K562 (cell line): Measurements from ENCODE around the gene HIF1AN. TPM values are rescaled to one million over a fixed set of nuclear protein-coding genes. Genes with fewer than 3 reads are reported as not detected.

Experiments
- ATAC-seq: fragments of 200-7000 bp; cut with Tn5 transposase; 3 replicates; pipeline ENCODE4 v1.9.1; 2020; ENCODE audit warnings: moderate library complexity
- Bru-seq: library from RNA; stranded (reverse); fragments of 400-500 nt; gene quantifications from one replicate; lab custom pipeline; 2021; lab: Mats Ljungman, UMichigan
- BruChase-seq, 2 experiments: library from RNA; stranded (reverse); fragments of 400-500 nt; gene quantifications; one replicate each; lab custom pipeline; 2021; lab: Mats Ljungman, UMichigan
- BruUV-seq: library from RNA; stranded (reverse); fragments of 400-500 nt; replicated peaks from 2 replicates; lab custom pipeline; 2021; lab: Mats Ljungman, UMichigan
- CTCF ChIA-PET: fragments of 300-600 bp; formaldehyde crosslinking; extraction: SDS; loops from one replicate; lab custom pipeline; 2021; ENCODE audit warnings: low intra/inter-chr PET ratio; lab: Yijun Ruan, JAX
- POLR2A ChIA-PET: fragments of 300-600, 350-650 bp; sonication (Branson Sonifier 250); formaldehyde crosslinking; extraction: SDS; loops from one replicate; lab custom pipeline; 2021; ENCODE audit warnings: antibody characterized with exemption, inconsistent platforms; lab: Yijun Ruan, JAX
- DNase-seq, 4 experiments: peaks; one replicate each; pipeline versions ENCODE4 v3.0.0 to v3.0.0-alpha.2; 2011 to 2018; ENCODE audit warnings: low spot score in 3 of 4, mixed read lengths in 3 of 4; ENCODE audit errors: extremely low read depth in 1 of 4
- FAIRE-seq: peaks from 2 replicates; lab custom pipeline; 2011; peaks lifted over from hg19 to GRCh38; lab: Jason Lieb, UNC
- H2AFZ ChIP-seq: 2 replicates; pipeline ENCODE4 v1.6.0; 2011; ENCODE audit warnings: low read depth, low read length, control low read depth, inconsistent platforms
- H3K27ac ChIP-seq: fragments of 200-600 bp; 3 replicates; pipeline ENCODE4 v1.8.0; 2011; ENCODE audit warnings: low read depth, mild to moderate bottlenecking, control low read depth, inconsistent platforms, low read length, moderate library complexity, mixed read lengths; ENCODE audit errors: extremely low read depth
- H3K27me3 ChIP-seq, 2 experiments: fragments of 300-600 bp in 1 of 2; 2 replicates in 1 of 2; 3 replicates in 1 of 2; pipeline versions ENCODE4 v1.6.0 to v1.8.0; 2011; ENCODE audit warnings: inconsistent platforms in 2 of 2, low read length in 2 of 2, mild to moderate bottlenecking in 1 of 2, mixed read lengths in 1 of 2, moderate library complexity in 1 of 2; ENCODE audit not compliant: control insufficient read depth in 2 of 2, insufficient read depth in 2 of 2
- H3K36me3 ChIP-seq: fragments of 300-600 bp; 3 replicates; pipeline ENCODE4 v1.8.0; 2011; ENCODE audit warnings: mild to moderate bottlenecking, low read length, inconsistent platforms; ENCODE audit not compliant: control insufficient read depth, insufficient read depth
- H3K4me1 ChIP-seq, 2 experiments: fragments of 200-600 bp in 1 of 2; replicated peaks in 1 of 2; 2 replicates in 1 of 2; 3 replicates in 1 of 2; pipeline versions ENCODE4 v1.5.1 to v1.8.0; 2011; ENCODE audit warnings: inconsistent platforms in 2 of 2, low read length in 2 of 2, mild to moderate bottlenecking in 1 of 2, mixed read lengths in 1 of 2, moderate library complexity in 1 of 2; ENCODE audit not compliant: control insufficient read depth in 2 of 2, insufficient read depth in 2 of 2
- H3K4me2 ChIP-seq: 2 replicates; pipeline ENCODE4 v1.6.1; 2011; ENCODE audit warnings: low read length, control low read depth, inconsistent platforms, mixed read lengths; ENCODE audit not compliant: insufficient read depth
- H3K4me3 ChIP-seq: fragments of 200-600 bp; sonication (generic), shearing (Covaris generic); 2 replicates; pipeline ENCODE4 v1.5.1; 2016; ENCODE audit warnings: control low read depth, inconsistent platforms
- H3K79me2 ChIP-seq: fragments of 200-600 bp; 3 replicates; pipeline ENCODE4 v1.8.0; 2011; ENCODE audit warnings: low read length, inconsistent platforms; ENCODE audit not compliant: control insufficient read depth, insufficient read depth
- H3K9ac ChIP-seq, 2 experiments: 2 replicates each; pipeline versions ENCODE4 v1.6.0 to v1.6.1; 2011; ENCODE audit warnings: low read depth in 2 of 2, low read length in 2 of 2, control low read depth in 1 of 2, inconsistent platforms in 1 of 2, mild to moderate bottlenecking in 1 of 2, mixed read lengths in 1 of 2; ENCODE audit not compliant: insufficient read depth in 1 of 2
- H3K9me1 ChIP-seq: one replicate; pipeline ENCODE4 v1.6.0; 2011; ENCODE audit warnings: inconsistent platforms, mild to moderate bottlenecking, low read length, moderate library complexity; ENCODE audit not compliant: control insufficient read depth, insufficient read depth
- H3K9me3 ChIP-seq: replicated peaks from 2 replicates; pipeline ENCODE4 v1.5.1; 2011; ENCODE audit warnings: low read depth, low read length, inconsistent platforms; ENCODE audit not compliant: control insufficient read depth, insufficient read depth
- H4K20me1 ChIP-seq: replicated peaks from 2 replicates; pipeline ENCODE4 v1.6.1; 2011; ENCODE audit warnings: low read length, inconsistent platforms, mixed read lengths; ENCODE audit not compliant: control insufficient read depth, insufficient read depth
- ZNF3 ChIP-seq: fragments of 250-450 bp; sonication (Bioruptor Pico); IDR thresholded peaks from 2 replicates; pipeline ENCODE4 v1.5.0; 2021; ENCODE audit warnings: mild to moderate bottlenecking, moderate library complexity
- WGBS: fragments of 100-300 bp; shearing (Covaris generic); methylation state at CpG from one replicate; pipeline ENCODE4 v1.1.6; 2016; ENCODE audit warnings: low coverage, mixed read lengths; ENCODE audit not compliant: insufficient coverage; ENCODE audit errors: missing lambda C conversion rate; 5-methylcytosine and 5-hydroxymethylcytosine counted together
- in situ Hi-C: fragments of 300-500 bp; cut with MboI; formaldehyde crosslinking; loops from 4 replicates; pipeline ENCODE4 v1.15.0; 2018; ENCODE audit warnings: inconsistent platforms, mixed read lengths
- intact Hi-C: fragments of 100-400 bp; cut with micrococcal nuclease; formaldehyde crosslinking; loops from 2 replicates; pipeline ENCODE4 v1.14.2; 2022
- long read RNA-seq, 3 experiments: library from polyadenylated mRNA in 2 of 3; library from RNA in 1 of 3; unstranded in 2 of 3; stranded (forward) in 1 of 3; transcript quantifications; one replicate each; pipeline ENCODE4 v2.0.0, GENCODE V29; 2019 to 2022
- polyA minus RNA-seq, 3 experiments: library from RNA; depleted of rRNA, polyadenylated mRNA; stranded (reverse); fragments of >200 nt; gene quantifications; 2 replicates each; pipeline ENCODE4 v1.2.3, GENCODE V29; 2011
- polyA plus RNA-seq, 8 experiments: library from polyadenylated mRNA; depleted of rRNA in 4 of 8; stranded (reverse) in 5 of 8; unstranded in 3 of 8; fragments of >200 nt; fragmentation: Nextera tagmentation in 2 of 8; fragmentation: Illumina TruSeq in 1 of 8; extraction: Ambion mirVana in 2 of 8; extraction: Trizol in 1 of 8; gene quantifications; 2 replicates each; pipeline versions ENCODE4 v1.2.1 to v1.2.3, GENCODE V29; 2011 to 2014; ENCODE audit warnings: inconsistent platforms in 1 of 8, missing spikeins in 1 of 8
- total RNA-seq, 7 experiments: library from RNA; depleted of rRNA in 6 of 7; stranded (reverse); fragments of >200 nt in 6 of 7; fragmentation: Illumina TruSeq in 2 of 7; extraction: Trizol in 2 of 7; gene quantifications; 2 replicates each; pipeline versions ENCODE4 v1.2.1 to v1.2.3, GENCODE V29; 2011 to 2021; ENCODE audit warnings: low replicate concordance in 1 of 7
- TF ChIP-seq, protein P1 (sequence below), 2 experiments: IDR thresholded peaks; 2 replicates each; pipeline ENCODE4 v1.6.1; 2011; ENCODE audit warnings: borderline replicate concordance in 1 of 2, control low read depth in 1 of 2, low read depth in 1 of 2, low read length in 1 of 2, mild to moderate bottlenecking in 1 of 2, mixed read lengths in 1 of 2, moderate library complexity in 1 of 2; ENCODE audit not compliant: insufficient read depth in 1 of 2, insufficient read length in 1 of 2, poor library complexity in 1 of 2, severe bottlenecking in 1 of 2; ENCODE audit errors: extremely low read depth in 1 of 2
- TF ChIP-seq, protein P2 (sequence below): fragments of 450-650 bp; IDR thresholded peaks from 2 replicates; pipeline ENCODE4 v1.6.1; 2016; ENCODE audit warnings: borderline replicate concordance
- TF ChIP-seq, protein P3 (sequence below): fragments of 450-650 bp; conservative IDR thresholded peaks from 2 replicates; pipeline ENCODE4 v1.6.1; 2016; ENCODE audit warnings: missing genetic modification characterization, low read depth, mild to moderate bottlenecking, missing compliant biosample characterization, moderate library complexity
- TF ChIP-seq, protein P4 (sequence below): fragments of 250-450 bp; sonication (Bioruptor Pico); IDR thresholded peaks from 2 replicates; pipeline ENCODE4 v1.5.0; 2020; ENCODE audit warnings: mild to moderate bottlenecking

HIF1AN gene
- 28.9 and 30.4 TPM in 2 replicates for total RNA-seq (2011; cell fraction: chromatin; rRNA removed; ENCODE audit: low replicate concordance)
- 12.9 and 13.3 TPM in 2 replicates for total RNA-seq (2011; cell fraction: nucleolus; rRNA removed)
- 23.5 and 34.9 TPM in 2 replicates for total RNA-seq (2011; cell fraction: nucleoplasm; rRNA removed)
- 3.1 and 3.8 TPM in 2 replicates for total RNA-seq (2014; rRNA removed)
- 11.1 and 14.1 TPM in 2 replicates for total RNA-seq (2014; rRNA removed; fragmentation: Illumina TruSeq; extraction: Trizol)
- 10.6 and 11.6 TPM in 2 replicates for total RNA-seq (2015; rRNA removed; fragmentation: Illumina TruSeq; extraction: Trizol)
- 16.8 and 19.1 TPM in 2 replicates for total RNA-seq (2021)
- polyA plus RNA-seq (2011; rRNA removed): 5.1 and 8.5 TPM in 2 replicates
- 3.3 and 4.8 TPM in 2 replicates for polyA plus RNA-seq (2011; cell fraction: cytosol; rRNA removed)
- 9.0 and 10.7 TPM in 2 replicates for polyA plus RNA-seq (2011; cell fraction: nucleus; rRNA removed)
- 9.0 and 10.2 TPM in 2 replicates for polyA plus RNA-seq (2012)
- 6.7 and 7.1 TPM in 2 replicates for polyA plus RNA-seq (2014; fragmentation: Illumina TruSeq; extraction: Trizol)
- 1 to 10 TPM; 1.2 to 1.7 TPM for polyA plus RNA-seq (2014; fragmentation: Nextera tagmentation; extraction: Ambion mirVana)
- 4.3 and 6.9 TPM in 2 replicates for polyA plus RNA-seq (2014; rRNA removed)
- 10.1 and 11.4 TPM in 2 replicates for polyA minus RNA-seq (2011; rRNA and poly(A)+ RNA removed)
- 3.3 and 3.6 TPM in 2 replicates for polyA minus RNA-seq (2011; cell fraction: cytosol; rRNA and poly(A)+ RNA removed)
- 5.3 and 9.0 TPM in 2 replicates for polyA minus RNA-seq (2011; cell fraction: nucleus; rRNA and poly(A)+ RNA removed)
- Bru-seq, nascent RNA: percentile 70 among the genes with signal in this experiment
- BruChase-seq, experiment 1, labeled RNA remaining after a 2-hour chase: percentile 72 among the genes with signal in this experiment
- percentile 71 among the genes with signal in this experiment for BruChase-seq, experiment 2, labeled RNA remaining after a 6-hour chase
- long read RNA-seq, experiment 1, full-length matches to known transcripts: 49 of 101 reads
- long read RNA-seq, experiment 1, partial matches to known transcripts: 9 of 101 reads
- long read RNA-seq, experiment 1, other reads (novel, unspliced or antisense): 43 of 101 reads
- long read RNA-seq, experiment 2, full-length matches to known transcripts: 4 of 21 reads
- long read RNA-seq, experiment 2, partial matches to known transcripts: 3 of 21 reads
- long read RNA-seq, experiment 2, other reads (novel, unspliced or antisense): 14 of 21 reads
- long read RNA-seq, experiment 3, full-length matches to known transcripts: 4 of 4 reads
- long read RNA-seq, experiment 3, partial matches to known transcripts: 0 of 4 reads
- long read RNA-seq, experiment 3, other reads (novel, unspliced or antisense): 0 of 4 reads

DNA sequence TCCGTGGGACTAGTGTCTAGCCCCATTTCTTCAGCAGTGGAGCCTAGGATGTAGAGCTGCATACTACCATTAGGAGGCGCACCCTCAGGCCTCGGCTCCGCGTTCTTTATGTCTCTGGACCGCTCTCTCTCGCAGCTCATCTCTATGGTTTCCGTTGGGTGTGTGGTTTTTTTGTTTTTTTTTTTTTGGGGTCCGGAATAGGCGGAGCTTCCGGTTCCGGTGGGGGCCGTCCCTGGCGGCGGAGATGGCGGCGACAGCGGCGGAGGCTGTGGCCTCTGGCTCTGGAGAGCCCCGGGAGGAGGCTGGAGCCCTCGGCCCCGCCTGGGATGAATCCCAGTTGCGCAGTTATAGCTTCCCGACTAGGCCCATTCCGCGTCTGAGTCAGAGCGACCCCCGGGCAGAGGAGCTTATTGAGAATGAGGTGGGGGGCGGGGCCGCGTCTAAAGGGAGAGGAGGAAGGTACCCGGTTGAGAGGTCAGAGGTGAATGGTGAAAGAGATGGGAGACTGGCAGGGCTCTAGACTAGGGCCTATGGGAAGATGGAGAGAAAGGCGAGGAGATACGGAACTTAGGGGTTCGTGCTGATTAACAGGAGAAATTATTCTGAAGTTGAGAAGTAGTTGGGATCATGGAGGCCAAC, at the start of gene HIF1AN:
HIF1AN (plus strand) TSS at position 229 of the 639 bp plus-strand sequence; CDS start at position 245, 16 bp downstream.
- ATAC-seq (peak; percentile 99), FAIRE-seq (peak; percentile 99), DNase-seq (peak; percentile 85 to 93 (median 90))
- ChIA-PET CTCF (interaction anchor here (0.7 kb wide), 1 partner anchor 214 kb away, joined by 4 read pairs; no protein-coding TSS in a partner anchor), POLR2A (interaction anchor here (0.8 to 1.1 kb wide), 5 partner anchors 9 to 163 kb away, joined by 3 read pairs; no protein-coding TSS in a partner anchor)
- H2AFZ ChIP-seq: peak within 1 kb of the TSS; percentile 96
- peaks cover 0 to 4% of the 10 kb centered on the region in 2 experiments; a peak in 3 of 5 replicates for H3K4me1 ChIP-seq
- H3K27ac ChIP-seq: peak within 1 kb of the TSS; percentile 33; the same call in 2 of the 3 replicates
- peaks cover 24% of the 10 kb centered on the region for H3K79me2 ChIP-seq
- H3K36me3 ChIP-seq: peaks cover 24% of the 10 kb centered on the region
- WGBS: 0% methylated on average over 32 of the region's 35 CpGs
- H3K4me3 ChIP-seq: peak within 1 kb of the TSS; percentile 78
- intact Hi-C loops: no loop called here
- peak within 1 kb of the TSS; percentile 86 for H3K4me2 ChIP-seq
- H3K9me3 ChIP-seq: no peaks in the 10 kb centered on the region; the same call in 1 of the 2 replicates
- BruUV-seq: no TSS peak
- H3K27me3 ChIP-seq: no peaks in the 10 kb centered on the region
- in situ Hi-C loops: no loop called here
- H4K20me1 ChIP-seq: no peaks in the 10 kb centered on the region
- H3K9me1 ChIP-seq: no peaks in the 10 kb centered on the region
- H3K9ac ChIP-seq: peak within 1 kb of the TSS; percentile 59 to 89
- TF ChIP-seq, protein P1, sequence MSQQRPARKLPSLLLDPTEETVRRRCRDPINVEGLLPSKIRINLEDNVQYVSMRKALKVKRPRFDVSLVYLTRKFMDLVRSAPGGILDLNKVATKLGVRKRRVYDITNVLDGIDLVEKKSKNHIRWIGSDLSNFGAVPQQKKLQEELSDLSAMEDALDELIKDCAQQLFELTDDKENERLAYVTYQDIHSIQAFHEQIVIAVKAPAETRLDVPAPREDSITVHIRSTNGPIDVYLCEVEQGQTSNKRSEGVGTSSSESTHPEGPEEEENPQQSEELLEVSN (IDR thresholded peaks at IDR 0.05; ENCODE audit: borderline replicate concordance in 1 of 2, extremely low read depth in 1 of 2, insufficient read depth in 1 of 2, insufficient read length in 1 of 2, low read depth in 1 of 2, low read length in 1 of 2, poor library complexity in 1 of 2, severe bottlenecking in 1 of 2): no peak
- no peak for TF ChIP-seq ZNF3
- TF ChIP-seq, protein P2, sequence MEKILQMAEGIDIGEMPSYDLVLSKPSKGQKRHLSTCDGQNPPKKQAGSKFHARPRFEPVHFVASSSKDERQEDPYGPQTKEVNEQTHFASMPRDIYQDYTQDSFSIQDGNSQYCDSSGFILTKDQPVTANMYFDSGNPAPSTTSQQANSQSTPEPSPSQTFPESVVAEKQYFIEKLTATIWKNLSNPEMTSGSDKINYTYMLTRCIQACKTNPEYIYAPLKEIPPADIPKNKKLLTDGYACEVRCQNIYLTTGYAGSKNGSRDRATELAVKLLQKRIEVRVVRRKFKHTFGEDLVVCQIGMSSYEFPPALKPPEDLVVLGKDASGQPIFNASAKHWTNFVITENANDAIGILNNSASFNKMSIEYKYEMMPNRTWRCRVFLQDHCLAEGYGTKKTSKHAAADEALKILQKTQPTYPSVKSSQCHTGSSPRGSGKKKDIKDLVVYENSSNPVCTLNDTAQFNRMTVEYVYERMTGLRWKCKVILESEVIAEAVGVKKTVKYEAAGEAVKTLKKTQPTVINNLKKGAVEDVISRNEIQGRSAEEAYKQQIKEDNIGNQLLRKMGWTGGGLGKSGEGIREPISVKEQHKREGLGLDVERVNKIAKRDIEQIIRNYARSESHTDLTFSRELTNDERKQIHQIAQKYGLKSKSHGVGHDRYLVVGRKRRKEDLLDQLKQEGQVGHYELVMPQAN: peak; percentile 46; the same call in 1 of the 2 replicates
- TF ChIP-seq, protein P3, sequence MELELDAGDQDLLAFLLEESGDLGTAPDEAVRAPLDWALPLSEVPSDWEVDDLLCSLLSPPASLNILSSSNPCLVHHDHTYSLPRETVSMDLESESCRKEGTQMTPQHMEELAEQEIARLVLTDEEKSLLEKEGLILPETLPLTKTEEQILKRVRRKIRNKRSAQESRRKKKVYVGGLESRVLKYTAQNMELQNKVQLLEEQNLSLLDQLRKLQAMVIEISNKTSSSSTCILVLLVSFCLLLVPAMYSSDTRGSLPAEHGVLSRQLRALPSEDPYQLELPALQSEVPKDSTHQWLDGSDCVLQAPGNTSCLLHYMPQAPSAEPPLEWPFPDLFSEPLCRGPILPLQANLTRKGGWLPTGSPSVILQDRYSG: no peak
- TF ChIP-seq, protein P4, sequence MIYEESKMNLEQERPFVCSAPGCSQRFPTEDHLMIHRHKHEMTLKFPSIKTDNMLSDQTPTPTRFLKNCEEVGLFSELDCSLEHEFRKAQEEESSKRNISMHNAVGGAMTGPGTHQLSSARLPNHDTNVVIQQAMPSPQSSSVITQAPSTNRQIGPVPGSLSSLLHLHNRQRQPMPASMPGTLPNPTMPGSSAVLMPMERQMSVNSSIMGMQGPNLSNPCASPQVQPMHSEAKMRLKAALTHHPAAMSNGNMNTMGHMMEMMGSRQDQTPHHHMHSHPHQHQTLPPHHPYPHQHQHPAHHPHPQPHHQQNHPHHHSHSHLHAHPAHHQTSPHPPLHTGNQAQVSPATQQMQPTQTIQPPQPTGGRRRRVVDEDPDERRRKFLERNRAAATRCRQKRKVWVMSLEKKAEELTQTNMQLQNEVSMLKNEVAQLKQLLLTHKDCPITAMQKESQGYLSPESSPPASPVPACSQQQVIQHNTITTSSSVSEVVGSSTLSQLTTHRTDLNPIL (CRISPR knock-in tag): no peak
